ENCODE results near the gene RNU1-3.
"Not testable (repeated sequence)": the region's sequence is repeated elsewhere in the genome, so short reads cannot be mapped to it uniquely, and the experiment has no call there.

RNU1-3 gene

GRCh38 chr1:16697152-16697551 is 30.4 kb upstream of the RNU1-3 start:
- DNase-seq; intact Hi-C loops (cut with DNase I): not testable (repeated sequence)

DNA sequence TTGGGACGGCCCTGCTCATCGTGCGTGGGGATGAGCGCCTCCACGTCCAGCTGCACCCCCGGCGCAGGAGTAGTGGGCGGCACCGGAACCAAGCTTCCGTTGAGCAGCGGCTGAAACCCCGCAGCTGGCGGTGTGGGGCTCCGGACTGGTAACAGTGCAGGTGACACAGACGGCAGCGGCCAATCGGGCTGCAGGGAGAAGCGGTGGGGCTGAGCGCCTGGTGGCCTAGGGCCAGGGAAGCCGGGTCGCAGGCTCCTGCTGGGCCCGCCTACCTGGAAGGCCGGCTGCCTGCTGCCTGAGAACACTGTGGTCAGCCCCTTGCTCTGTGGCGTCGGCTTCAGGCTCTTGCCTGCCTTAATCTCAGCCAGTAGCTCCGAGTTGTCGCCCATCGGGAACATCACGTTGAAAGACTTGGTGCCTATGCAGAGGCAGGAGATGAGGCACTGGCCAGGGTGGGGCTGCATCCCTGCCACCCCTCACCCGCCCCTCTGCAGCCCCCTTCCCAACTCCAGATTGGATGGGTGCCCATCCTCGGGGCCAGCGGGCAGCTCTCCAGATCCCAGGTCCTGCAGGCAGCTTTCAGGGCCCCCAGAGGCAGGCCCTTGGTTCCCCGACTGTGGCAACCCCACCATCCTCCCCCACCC is 29.9 kb upstream of the RNU1-3 start:
- intact Hi-C loops (cut with DNase I); DNase-seq: not testable (repeated sequence)

DNA sequence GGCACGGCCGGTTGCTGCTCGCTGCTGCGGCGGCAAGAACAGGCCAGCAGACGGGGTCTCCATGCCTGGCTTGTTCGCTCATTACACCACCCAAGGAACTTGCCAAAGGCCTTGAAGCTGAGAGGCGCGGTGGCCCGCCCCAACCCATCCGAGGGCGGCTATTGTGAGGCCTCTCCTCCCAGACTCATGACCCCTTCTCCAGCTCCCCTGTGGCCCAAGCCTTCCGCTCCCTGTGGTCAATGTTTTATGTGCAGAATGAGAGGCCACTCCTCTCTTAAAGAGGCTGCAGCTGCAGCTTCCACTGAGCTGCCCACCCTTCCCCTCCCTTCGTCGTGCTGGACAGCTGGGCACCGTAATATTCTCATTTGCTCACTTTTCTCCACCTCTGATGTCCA is 27.6 kb upstream of the RNU1-3 start:
- DNase-seq; intact Hi-C loops (cut with DNase I): not testable (repeated sequence)

DNA sequence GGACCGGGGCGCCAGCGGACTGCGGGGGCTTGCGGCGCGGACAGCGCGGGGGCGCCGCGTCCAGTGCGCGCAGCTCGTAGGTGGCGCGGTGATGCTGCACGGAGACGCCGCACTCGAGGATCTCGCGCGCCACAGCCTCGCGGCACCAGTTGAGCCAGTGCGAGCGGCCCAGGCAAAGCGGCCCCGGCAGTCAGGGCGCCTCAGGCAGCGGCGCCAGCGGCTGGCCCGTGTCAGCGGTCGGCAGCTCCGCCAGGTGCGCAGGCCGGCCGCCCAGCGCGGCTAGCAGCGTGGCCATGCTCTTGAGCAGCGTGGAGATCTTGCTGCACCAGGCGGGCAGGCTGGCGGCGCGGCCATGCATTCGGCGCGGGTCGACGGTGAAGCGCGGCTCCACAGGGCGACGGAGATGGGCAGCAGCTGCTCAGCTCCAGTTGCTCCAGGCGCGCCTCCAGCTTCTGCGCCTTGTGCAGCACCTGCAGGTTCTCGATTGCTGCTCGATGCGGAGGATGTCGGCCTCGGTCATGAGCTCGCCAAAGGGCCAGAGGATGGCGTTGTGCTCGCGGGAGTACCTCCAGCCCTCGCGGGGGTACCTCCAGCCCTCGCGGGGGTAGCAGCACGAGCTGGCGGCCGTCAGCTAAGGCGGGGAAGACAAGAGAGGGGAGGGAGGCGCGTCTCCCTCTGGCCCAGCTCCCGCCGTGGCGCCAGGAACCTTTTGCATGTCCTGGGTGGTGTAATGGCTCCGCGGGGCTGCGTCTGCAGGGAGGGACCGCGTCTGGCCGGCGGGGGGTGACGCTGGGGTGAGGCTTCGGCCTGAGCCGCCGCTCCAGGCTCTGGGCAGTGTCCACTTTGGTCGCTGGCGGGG is 26.9 kb upstream of the RNU1-3 start:
- DNase-seq; intact Hi-C loops (cut with DNase I): not testable (repeated sequence)

GRCh38 chr1:16692717-16693448 is 26.1 kb upstream of the RNU1-3 start:
- DNase-seq; intact Hi-C loops (cut with DNase I): not testable (repeated sequence)

- not testable (repeated sequence) for DNase-seq
These were observed 25.5 kb upstream of the RNU1-3 start for GRCh38 chr1:16692283-16692682.

GRCh38 chr1:16690971-16691682 is 24.4 kb upstream of the RNU1-3 start:
- DNase-seq; intact Hi-C loops (cut with DNase I): not testable (repeated sequence)

More at GRCh38 chr1:16692283-16692682, 25.5 kb upstream of the RNU1-3 start:
- intact Hi-C loops (cut with DNase I), result not testable (repeated sequence)

DNA sequence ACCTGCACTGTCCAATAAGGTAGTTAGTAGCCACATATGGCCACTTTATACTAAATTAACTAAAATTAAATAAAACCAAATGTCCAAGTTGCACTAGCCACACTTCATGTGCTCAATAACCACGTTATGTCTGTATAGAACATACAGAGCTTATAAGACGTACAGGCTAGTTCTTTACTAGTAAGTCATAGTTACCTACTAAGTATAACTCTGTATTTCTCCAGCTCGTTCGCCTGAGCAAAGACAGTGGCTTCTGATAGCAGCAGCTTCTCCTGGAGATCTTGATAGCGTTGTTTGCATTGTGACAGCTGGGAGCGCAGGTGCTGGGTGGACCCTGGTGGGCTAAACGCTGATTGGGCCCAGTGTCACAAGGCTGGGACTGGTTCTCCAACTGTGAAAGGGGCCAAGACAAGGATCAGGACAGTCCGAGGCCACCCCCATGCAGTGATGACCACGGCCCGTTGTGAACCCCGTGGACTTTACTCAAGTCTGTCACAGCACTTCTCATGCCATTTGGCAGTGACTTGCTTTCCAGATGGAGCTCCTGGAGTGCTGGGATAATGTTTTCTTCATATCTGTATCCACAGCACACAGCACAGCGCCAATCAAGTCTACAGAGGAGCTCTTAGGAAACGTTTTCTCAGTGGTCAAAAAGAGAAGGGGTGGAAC is 20.5 kb upstream of the RNU1-3 start:
- DNase-seq; intact Hi-C loops (cut with DNase I): not testable (repeated sequence)

DNA sequence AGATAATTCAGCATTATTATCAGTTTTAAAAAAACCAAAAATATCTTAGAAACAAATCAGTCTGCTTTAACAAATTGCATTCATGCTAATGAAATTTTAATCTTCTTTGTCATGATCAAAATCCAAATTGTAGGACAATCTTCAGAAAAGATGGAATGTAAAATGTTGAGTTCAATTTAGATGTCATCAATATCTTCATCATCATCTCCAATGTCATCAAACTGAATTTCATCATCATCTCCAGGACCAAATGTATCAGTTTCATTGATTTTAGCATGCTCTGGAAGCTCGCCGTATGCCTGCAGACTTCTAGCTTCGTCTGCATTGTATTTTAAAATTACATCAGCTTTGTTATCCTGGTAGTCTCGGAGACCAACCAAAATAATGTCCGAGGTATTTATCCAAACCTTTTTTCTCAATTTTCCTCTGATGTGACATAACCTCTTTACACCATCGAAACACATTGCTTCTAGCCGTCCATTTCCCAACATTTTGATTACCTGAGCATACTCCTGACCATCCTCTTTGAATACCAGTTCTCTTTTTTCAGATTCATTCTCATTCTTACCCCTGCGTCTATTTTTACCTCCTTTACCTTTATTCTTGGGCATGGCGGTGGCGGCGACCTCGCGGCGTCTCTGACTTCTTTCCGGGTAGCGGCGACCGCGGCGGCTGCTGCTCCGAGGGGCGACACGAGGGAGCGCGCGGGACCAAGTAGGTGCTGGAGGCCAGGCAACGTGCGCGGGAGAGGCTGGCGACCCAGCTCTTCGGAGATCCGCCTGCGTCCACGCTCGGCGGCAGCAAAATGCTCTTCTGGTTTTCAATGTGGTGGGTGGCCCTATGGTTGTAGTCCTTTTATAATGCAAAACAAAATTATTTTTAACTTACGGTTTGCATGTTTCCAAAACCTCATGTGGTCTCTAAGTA is 19.0 kb upstream of the RNU1-3 start:
- DNase-seq; intact Hi-C loops (cut with DNase I): not testable (repeated sequence)

DNA sequence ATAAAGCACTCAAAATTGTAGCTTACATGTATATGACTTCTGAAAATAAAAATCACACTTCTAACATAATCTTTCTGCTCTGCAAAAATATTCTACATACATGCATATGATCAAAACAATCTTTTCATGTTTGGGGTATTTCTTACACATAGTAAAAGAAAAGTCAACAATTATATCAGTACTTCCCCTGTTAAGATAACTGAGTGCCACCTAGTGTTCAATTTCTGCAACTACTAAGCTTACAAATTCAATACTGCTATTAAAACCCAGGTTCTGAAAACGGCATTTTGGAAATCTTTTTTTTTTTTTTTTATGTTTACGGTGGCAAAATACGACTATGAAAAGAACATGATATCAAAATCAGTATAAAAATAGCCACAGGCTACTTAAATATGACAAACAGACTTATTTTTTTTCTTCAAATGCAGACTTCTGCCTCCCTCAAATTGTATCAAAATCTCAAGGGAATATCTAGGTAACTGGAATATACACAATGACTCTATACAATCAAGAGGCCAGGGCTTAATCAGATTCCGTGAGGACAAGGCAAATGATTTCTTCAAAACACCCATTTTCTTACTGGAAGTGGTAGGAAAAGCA is 18.1 kb upstream of the RNU1-3 start:
- intact Hi-C loops (cut with DNase I); DNase-seq: not testable (repeated sequence)

DNA sequence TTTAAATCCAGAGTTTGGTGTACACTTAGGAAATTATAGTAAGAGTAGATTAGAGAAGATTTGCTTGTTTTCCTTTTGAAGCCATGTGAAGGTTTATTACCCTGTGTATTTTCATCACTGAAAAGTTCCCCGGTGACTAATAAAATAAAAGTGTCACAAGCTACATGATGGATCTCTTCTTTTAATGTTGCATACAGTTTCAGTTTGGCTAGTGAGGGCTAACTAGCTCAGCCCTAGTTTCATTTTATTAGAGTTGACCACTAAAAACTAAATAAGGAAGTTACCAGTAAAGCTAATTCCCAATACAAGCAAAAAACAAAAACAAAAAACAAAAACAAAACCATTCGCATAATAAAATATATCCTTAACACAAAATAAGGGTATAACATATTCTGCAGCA is 17.4 kb upstream of the RNU1-3 start:
- DNase-seq; intact Hi-C loops (cut with DNase I): not testable (repeated sequence)

DNA sequence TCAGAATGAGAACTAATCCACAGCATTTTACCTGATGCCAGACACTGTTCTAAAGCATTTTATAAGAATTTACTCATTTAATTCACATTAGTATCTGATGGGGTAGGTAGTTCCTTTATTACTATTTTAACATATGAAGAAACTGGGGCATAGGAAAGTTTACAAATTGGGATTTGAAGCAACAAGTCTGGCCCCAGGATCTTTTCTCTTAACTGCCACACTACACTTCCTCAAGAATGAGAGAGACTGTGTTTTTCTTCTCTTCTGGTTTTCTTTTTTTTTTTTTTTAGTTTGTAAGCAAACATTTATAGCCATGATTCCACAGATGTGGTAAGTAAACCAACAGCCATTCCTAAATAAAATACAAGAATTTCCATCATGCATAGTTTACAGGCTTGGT is 16.1 kb upstream of the RNU1-3 start:
- DNase-seq; intact Hi-C loops (cut with DNase I): not testable (repeated sequence)

DNA sequence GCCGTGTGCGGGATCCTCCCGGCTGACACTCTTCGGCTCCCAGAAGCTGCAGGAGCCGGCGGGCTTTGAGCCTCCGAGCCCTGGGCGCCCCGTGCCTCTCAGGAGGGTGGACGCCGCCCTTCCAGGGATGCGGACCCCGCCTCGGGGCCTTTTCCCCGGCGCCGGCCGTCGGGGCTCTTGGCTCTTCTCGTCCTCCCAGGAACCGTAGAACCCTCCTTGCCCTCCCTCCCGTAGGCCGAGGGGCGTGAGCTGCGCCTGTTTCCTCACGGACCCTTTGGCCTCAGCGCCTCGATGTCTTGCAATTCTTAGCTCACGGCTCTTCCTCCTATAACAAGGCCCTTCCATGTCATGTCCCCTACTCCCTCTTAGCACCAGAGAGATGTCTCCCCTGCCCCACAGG is 13.6 kb upstream of the RNU1-3 start:
- intact Hi-C loops (cut with DNase I); DNase-seq: not testable (repeated sequence)

GRCh38 chr1:16677552-16678431 is 11.0 kb upstream of the RNU1-3 start:
- peak in 27 of 42 donors; percentile 5 to 63 (median 40) for DNase-seq
- intact Hi-C loops (cut with DNase I), result no loop called here

DNA sequence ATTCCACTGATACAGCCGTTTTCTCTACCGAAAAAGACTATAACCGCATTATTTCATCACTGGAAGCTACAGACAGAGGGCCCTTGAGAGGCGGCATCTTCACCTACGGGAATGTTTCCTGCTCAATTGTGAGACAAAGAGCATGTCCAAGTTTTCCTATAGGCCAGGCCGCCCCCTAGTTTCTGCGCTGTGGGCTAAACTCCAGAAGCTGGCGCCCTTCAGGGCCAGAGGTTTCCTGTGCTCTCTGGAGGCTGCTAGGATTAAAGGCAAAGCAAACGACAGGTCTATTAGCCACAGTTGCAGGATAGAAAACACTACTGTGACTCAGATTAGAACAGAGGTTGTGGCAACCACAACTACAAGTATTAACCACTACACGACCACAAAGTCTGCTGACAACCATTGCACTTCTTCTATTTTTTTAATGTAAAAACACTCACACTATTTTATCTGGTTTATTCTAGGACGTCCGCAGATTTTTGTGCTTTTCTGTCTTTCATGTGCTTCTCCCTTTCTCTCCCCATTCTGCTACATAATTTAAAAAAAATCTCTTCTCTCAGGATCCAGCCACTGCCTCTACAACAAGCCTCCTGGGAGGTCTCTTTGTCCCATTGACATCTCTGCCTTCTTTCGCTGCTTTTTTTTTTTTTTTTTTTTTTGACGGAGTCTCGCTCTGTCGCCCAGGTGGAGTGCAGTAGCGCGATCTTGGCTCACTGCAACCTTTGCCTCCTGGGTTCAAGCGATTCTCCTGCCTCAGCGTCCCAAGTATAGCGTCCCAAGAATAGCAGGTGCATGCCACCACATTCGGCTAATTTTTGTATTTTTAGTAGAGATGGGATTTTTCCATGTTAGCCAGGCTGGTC is 10.1 kb upstream of the RNU1-3 start:
- intact Hi-C loops (cut with DNase I); DNase-seq: not testable (repeated sequence)

Measured in head of caudate nucleus (tissue), 42 donors.